ENCODE data around the gene GATAD2A. TPM values are rescaled to one million over a fixed set of nuclear protein-coding genes. Genes with fewer than 3 reads are reported as not detected.

Gene GATAD2A
- total and polyA plus RNA-seq, 5 donors from 2014 or later: 8.1 to 134 (median 9.7) TPM

GRCh38 chr19:19534556-19535265 lies 129.2 kb downstream of the GATAD2A start:
- no peak overlapping the region for H3K4me3 ChIP-seq (ENCODE audit: low read depth, low read length)
- peaks cover 28% of the 10 kb centered on the region for H3K4me1 ChIP-seq (ENCODE audit: control insufficient read depth, insufficient read depth, low read length, poor library complexity, severe bottlenecking)
- H3K27me3 ChIP-seq (ENCODE audit: control insufficient read depth, insufficient read depth, low read length): no peaks in the 10 kb centered on the region
- peaks cover 0 to 2% (median 0%) of the 10 kb centered on the region in 7 donors for H3K9me3 Mint-ChIP-seq
- H3K4me1 Mint-ChIP-seq: peaks cover 0 to 42% (median 12%) of the 10 kb centered on the region in 4 donors
- H3K27me3 Mint-ChIP-seq: peaks cover 16% of the 10 kb centered on the region
- H3K4me3 Mint-ChIP-seq: no peak overlapping the region
- no peak for DNase-seq
- no peak for ATAC-seq (ENCODE audit: low read depth in 2 of 2)
- peak overlapping the region in 1 of 3 donors; percentile 78 for H3K27ac Mint-ChIP-seq
- H3K27ac ChIP-seq (ENCODE audit: insufficient read depth, low read length, poor library complexity, severe bottlenecking): no peak overlapping the region
- H3K36me3 ChIP-seq (ENCODE audit: control insufficient read depth, insufficient read depth, low read length): no peaks in the 10 kb centered on the region
- H3K36me3 Mint-ChIP-seq: peaks cover 6% of the 10 kb centered on the region
- H3K9me3 ChIP-seq (ENCODE audit: control insufficient read depth in 2 of 2, low read length in 2 of 2): no peaks in the 10 kb centered on the region

DNA sequence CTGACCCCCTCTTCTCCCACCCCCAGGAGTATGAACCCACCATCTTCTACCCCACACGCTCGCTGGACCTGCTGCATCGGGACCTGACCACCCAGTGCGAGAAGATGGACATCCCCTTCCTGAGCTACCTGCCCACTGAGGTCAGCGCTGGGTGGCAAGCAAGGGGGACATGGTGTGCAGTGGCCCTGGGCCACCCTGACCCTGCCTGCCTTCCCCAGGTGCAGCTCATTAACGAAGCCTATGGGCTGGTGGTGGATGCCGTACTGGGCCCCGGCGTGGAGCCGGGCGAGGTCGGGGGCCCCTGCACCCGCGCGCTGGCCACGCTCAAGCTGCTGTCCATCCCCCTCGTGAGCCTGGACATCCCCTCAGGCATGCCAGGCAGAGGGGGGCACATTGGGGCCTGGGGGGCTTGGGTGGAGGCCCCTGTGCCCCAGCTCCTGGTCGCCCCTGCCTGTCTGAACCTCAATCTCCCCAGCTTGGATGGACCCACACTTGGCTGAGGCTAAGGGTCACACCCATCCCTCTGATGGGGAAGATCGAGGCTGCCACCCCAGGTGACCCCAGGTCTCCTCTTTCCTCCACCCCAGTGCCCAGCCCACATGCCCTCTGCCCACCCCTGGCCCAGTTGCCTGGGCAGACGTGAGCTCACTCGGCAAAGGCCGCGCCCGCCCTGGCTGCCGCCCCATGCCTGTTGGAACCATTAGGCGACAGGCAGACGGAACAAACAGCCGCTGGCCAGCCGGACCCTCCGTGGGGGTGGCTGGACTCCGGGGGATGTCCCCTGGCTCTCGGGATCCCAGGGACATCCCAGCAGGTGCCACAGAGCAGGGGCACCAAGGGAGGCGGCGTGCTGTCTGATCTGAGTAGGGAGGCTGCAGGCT lies 130.1 kb downstream of the GATAD2A start:
- no peaks in the 10 kb centered on the region for H3K27me3 ChIP-seq (ENCODE audit: control insufficient read depth, insufficient read depth, low read length)
- Mint-ChIP-seq H3K4me3 (peak overlapping the region in 1 of 4 donors; percentile 65), H3K27ac (peak overlapping the region in 1 of 3 donors; percentile 82), H3K36me3 (peaks cover 6% of the 10 kb centered on the region), H3K9me3 (peaks cover 0 to 2% (median 0%) of the 10 kb centered on the region in 7 donors), H3K4me1 (peaks cover 0 to 44% (median 12%) of the 10 kb centered on the region in 4 donors), H3K27me3 (peaks cover 16% of the 10 kb centered on the region)
- H3K36me3 ChIP-seq (ENCODE audit: control insufficient read depth, insufficient read depth, low read length): no peaks in the 10 kb centered on the region
- H3K27ac ChIP-seq (ENCODE audit: insufficient read depth, low read length, poor library complexity, severe bottlenecking): no peak overlapping the region
- H3K4me1 ChIP-seq (ENCODE audit: control insufficient read depth, insufficient read depth, low read length, poor library complexity, severe bottlenecking): peaks cover 30% of the 10 kb centered on the region
- ATAC-seq (ENCODE audit: low read depth in 2 of 2) (no peak), DNase-seq (no peak)
- H3K9me3 ChIP-seq (ENCODE audit: control insufficient read depth in 2 of 2, low read length in 2 of 2): no peaks in the 10 kb centered on the region
- H3K4me3 ChIP-seq (ENCODE audit: low read depth, low read length): no peak overlapping the region

DNA sequence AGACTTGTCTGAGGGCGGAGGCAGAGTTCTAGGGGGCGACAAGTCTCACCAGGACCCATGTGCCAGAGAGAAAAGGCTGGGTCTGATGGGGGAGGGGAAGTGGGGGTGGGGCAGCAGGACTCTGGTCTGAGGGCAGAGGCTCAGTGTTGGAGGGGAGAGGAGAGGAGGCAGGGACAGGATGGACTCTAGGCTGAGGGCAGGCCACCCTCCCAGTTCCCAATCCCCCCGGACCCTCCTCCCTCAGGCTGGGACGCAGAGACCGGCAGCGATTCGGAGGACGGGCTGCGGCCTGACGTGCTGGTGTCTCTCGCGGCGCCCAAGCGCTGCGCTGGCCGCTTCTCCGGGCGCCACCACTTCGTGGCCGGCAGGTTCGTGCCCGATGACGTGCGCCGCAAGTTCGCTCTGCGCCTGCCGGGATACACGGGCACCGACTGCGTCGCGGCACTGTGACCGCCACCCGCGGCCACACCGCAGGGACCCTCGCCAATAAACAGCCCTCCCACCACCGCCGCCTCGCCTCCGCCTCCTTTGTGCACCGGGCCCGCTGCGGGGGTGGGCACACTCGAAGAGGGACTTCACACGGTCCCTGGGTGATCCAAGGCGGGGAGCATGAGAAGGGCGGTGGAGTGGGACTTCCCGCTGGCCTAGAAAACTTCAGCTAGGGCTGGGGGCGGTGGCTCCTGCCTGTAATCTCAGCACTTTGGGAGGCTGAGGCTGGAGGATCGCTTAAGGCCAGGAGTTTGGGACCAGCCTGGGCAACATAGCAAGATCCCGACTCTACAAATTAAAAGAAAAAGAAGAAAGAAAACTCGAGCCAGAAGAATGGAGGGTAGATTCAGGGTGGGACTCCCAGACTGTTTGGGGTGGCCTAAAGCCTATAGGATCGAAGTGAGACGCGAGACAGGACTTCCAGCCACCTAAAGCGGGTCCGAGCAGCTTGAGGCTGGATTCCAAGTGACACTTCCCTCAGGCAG lies 131.9 kb downstream of the GATAD2A start:
- H3K4me1 ChIP-seq (ENCODE audit: control insufficient read depth, insufficient read depth, low read length, poor library complexity, severe bottlenecking): peaks cover 43% of the 10 kb centered on the region
- H3K36me3 ChIP-seq (ENCODE audit: control insufficient read depth, insufficient read depth, low read length): no peaks in the 10 kb centered on the region
- H3K4me3 Mint-ChIP-seq: peak overlapping the region; percentile 32 to 85 (median 82)
- no peak overlapping the region for H3K27ac ChIP-seq (ENCODE audit: insufficient read depth, low read length, poor library complexity, severe bottlenecking)
- peaks cover 16% of the 10 kb centered on the region for H3K27me3 Mint-ChIP-seq
- peaks cover 0 to 2% (median 0%) of the 10 kb centered on the region in 7 donors for H3K9me3 Mint-ChIP-seq
- H3K9me3 ChIP-seq (ENCODE audit: control insufficient read depth in 2 of 2, low read length in 2 of 2): no peaks in the 10 kb centered on the region
- DNase-seq (peak in 1 of 3 donors; percentile 21), ATAC-seq (ENCODE audit: low read depth in 2 of 2) (no peak)
- H3K27ac Mint-ChIP-seq: peak overlapping the region; percentile 78 to 89 (median 82)
- no peak overlapping the region for H3K4me3 ChIP-seq (ENCODE audit: low read depth, low read length)
- H3K27me3 ChIP-seq (ENCODE audit: control insufficient read depth, insufficient read depth, low read length): no peaks in the 10 kb centered on the region
- H3K4me1 Mint-ChIP-seq: peaks cover 0 to 51% (median 18%) of the 10 kb centered on the region in 4 donors
- H3K36me3 Mint-ChIP-seq: peaks cover 6% of the 10 kb centered on the region

DNA sequence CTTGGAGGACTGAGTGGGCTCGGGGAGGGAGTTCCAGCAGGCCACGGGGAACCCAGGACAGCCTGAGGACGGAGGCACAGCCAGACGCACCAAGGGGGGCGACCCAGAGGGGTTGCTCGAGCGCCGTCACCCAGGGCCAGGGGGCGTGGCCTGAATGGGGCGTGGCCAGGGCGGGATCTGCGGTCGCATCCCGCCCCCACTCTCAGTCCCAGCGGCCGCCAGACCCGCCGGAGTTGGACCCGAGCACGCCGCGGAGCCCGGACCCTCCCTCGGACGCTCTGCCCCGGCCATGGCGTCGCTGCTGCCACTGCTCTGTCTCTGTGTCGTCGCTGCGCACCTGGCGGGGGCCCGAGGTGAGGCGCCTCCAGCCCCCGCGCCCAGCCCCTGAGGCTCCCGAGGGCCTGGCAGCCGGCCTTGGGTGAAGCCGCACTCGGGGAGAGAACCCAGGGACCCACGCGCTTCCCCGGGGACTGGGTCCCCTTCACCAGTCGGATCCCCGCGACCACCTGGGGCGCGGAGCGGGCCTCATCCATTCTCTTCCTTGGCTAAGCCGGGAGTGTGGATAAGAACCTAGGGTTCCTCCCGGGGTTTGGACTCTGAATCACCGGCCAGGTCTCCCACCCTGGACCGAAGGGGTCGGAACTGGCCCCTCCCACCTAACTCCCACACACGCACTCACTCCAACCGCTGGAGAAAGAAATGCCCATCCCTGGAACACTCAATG lies 132.7 kb downstream of the GATAD2A start, which contains the start of gene CILP2:
TSS of gene CILP2 (plus strand) at position 205 of the 724 bp plus-strand sequence. CDS start at position 290, 85 bp downstream.
- Histone ChIP-seq H3K36me3 (ENCODE audit: control insufficient read depth, insufficient read depth, low read length) (no peaks in the 10 kb centered on the region), H3K27me3 (ENCODE audit: control insufficient read depth, insufficient read depth, low read length) (no peaks in the 10 kb centered on the region), H3K27ac (ENCODE audit: insufficient read depth, low read length, poor library complexity, severe bottlenecking) (no peak within 1 kb of the TSS), H3K9me3 (ENCODE audit: control insufficient read depth in 2 of 2, low read length in 2 of 2) (no peaks in the 10 kb centered on the region), H3K4me3 (ENCODE audit: low read depth, low read length) (no peak within 1 kb of the TSS), H3K4me1 (ENCODE audit: control insufficient read depth, insufficient read depth, low read length, poor library complexity, severe bottlenecking) (peaks cover 39% of the 10 kb centered on the region)
- peak within 1 kb of the TSS; percentile 78 to 83 (median 79) for H3K27ac Mint-ChIP-seq
- peaks cover 16% of the 10 kb centered on the region for H3K27me3 Mint-ChIP-seq
- DNase-seq (peak in 1 of 3 donors; percentile 44), ATAC-seq (ENCODE audit: low read depth in 2 of 2) (no peak)
- peaks cover 0 to 50% (median 16%) of the 10 kb centered on the region in 4 donors for H3K4me1 Mint-ChIP-seq
- peaks cover 0 to 2% (median 0%) of the 10 kb centered on the region in 7 donors for H3K9me3 Mint-ChIP-seq
- H3K36me3 Mint-ChIP-seq: peaks cover 6% of the 10 kb centered on the region
- H3K4me3 Mint-ChIP-seq: peak within 1 kb of the TSS; percentile 68 to 85 (median 82)

DNA sequence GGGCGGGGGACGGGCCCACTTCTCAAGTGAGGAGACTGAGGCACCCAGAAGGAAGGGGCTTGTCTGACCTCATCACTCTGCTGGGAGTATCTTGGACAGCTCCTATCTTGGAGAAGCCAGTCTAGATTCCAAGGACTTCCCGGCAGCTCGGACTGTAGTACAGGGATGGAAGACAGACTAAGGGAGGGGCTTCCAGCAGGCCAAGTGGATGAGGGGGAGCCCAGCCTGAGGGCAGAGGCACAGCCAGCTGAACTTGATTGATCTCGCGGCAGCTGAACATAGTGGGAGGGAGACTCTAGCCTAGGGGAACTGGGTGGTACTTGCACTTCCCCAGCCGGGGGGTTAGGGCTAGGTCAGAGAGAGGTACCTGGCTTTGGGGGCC lies 133.3 kb downstream of the GATAD2A start:
- Histone ChIP-seq H3K4me3 (ENCODE audit: low read depth, low read length) (no peak overlapping the region), H3K27ac (ENCODE audit: insufficient read depth, low read length, poor library complexity, severe bottlenecking) (no peak overlapping the region), H3K36me3 (ENCODE audit: control insufficient read depth, insufficient read depth, low read length) (no peaks in the 10 kb centered on the region), H3K9me3 (ENCODE audit: control insufficient read depth in 2 of 2, low read length in 2 of 2) (no peaks in the 10 kb centered on the region), H3K4me1 (ENCODE audit: control insufficient read depth, insufficient read depth, low read length, poor library complexity, severe bottlenecking) (peaks cover 39% of the 10 kb centered on the region), H3K27me3 (ENCODE audit: control insufficient read depth, insufficient read depth, low read length) (no peaks in the 10 kb centered on the region)
- DNase-seq (no peak), ATAC-seq (ENCODE audit: low read depth in 2 of 2) (no peak)
- Mint-ChIP-seq H3K36me3 (peaks cover 6% of the 10 kb centered on the region), H3K27me3 (peaks cover 16% of the 10 kb centered on the region), H3K4me3 (peak overlapping the region; percentile 65 to 80 (median 68)), H3K4me1 (peaks cover 0 to 49% (median 16%) of the 10 kb centered on the region in 4 donors), H3K9me3 (peaks cover 0 to 2% (median 0%) of the 10 kb centered on the region in 7 donors), H3K27ac (peak overlapping the region in 2 of 3 donors; percentile 73 to 83)

DNA sequence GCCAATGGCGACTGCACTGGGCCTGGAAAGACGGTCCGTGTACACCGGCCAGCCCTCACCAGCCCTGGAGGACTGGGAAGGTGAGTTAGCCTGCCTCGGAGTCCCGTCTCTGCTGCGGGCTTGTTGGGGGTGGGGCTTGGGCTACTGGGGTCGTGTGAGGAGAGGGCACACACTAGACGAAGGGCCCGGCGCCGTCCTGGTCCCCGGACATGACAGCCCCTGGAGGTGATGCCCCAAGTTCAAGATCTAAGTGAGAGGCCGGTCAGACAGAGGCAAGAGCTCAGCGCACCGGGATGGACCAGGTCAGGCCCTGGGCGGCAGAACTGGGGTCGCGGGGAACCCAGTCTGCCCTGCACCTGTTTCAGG lies 134.2 kb downstream of the GATAD2A start:
- H3K36me3 ChIP-seq (ENCODE audit: control insufficient read depth, insufficient read depth, low read length): no peaks in the 10 kb centered on the region
- no peak overlapping the region for H3K4me3 ChIP-seq (ENCODE audit: low read depth, low read length)
- Mint-ChIP-seq H3K27ac (peak overlapping the region in 2 of 3 donors; percentile 20 to 77), H3K36me3 (no peaks in the 10 kb centered on the region), H3K4me3 (peak overlapping the region in 3 of 4 donors; percentile 15 to 80 (median 39)), H3K4me1 (peaks cover 0 to 41% (median 13%) of the 10 kb centered on the region in 4 donors), H3K27me3 (peaks cover 16% of the 10 kb centered on the region), H3K9me3 (peaks cover 0 to 2% (median 0%) of the 10 kb centered on the region in 7 donors)
- DNase-seq (no peak), ATAC-seq (ENCODE audit: low read depth in 2 of 2) (no peak)
- no peak overlapping the region for H3K27ac ChIP-seq (ENCODE audit: insufficient read depth, low read length, poor library complexity, severe bottlenecking)
- no peaks in the 10 kb centered on the region for H3K9me3 ChIP-seq (ENCODE audit: control insufficient read depth in 2 of 2, low read length in 2 of 2)
- peaks cover 39% of the 10 kb centered on the region for H3K4me1 ChIP-seq (ENCODE audit: control insufficient read depth, insufficient read depth, low read length, poor library complexity, severe bottlenecking)
- no peaks in the 10 kb centered on the region for H3K27me3 ChIP-seq (ENCODE audit: control insufficient read depth, insufficient read depth, low read length)
